Esophagus (tissue), 2 donors: ENCODE measurements around the gene DPM3. TPM values are rescaled to one million over a fixed set of nuclear protein-coding genes. Genes with fewer than 3 reads are reported as not detected.
A peak's percentile ranks its signal among the peaks of the same experiment; 100 is the strongest.

ENCODE experiments used
- H3K27ac ChIP-seq, 2 donors: one replicate each; pipeline ENCODE4 v1.5.1; 2013; ENCODE audit warnings: low read depth in 2 of 2, mild to moderate bottlenecking in 2 of 2, inconsistent platforms in 1 of 2, low read length in 1 of 2, moderate library complexity in 1 of 2
- H3K27me3 ChIP-seq, 2 donors: one replicate each; pipeline ENCODE4 v1.6.1; 2013; ENCODE audit warnings: low read length in 2 of 2, control low read depth in 1 of 2, mild to moderate bottlenecking in 1 of 2; ENCODE audit not compliant: insufficient read depth in 2 of 2, control insufficient read depth in 1 of 2
- H3K36me3 ChIP-seq, 2 donors: one replicate each; pipeline ENCODE4 v1.6.1; 2013; ENCODE audit warnings: low read length in 1 of 2; ENCODE audit not compliant: control insufficient read depth in 2 of 2, insufficient read depth in 2 of 2
- H3K4me1 ChIP-seq, 2 donors: one replicate each; pipeline ENCODE4 v1.6.1; 2013; ENCODE audit warnings: low read length in 1 of 2; ENCODE audit not compliant: control insufficient read depth in 2 of 2, insufficient read depth in 2 of 2
- H3K4me3 ChIP-seq, 2 donors: one replicate each; pipeline ENCODE4 v1.5.1; 2013; ENCODE audit warnings: low read length in 2 of 2, mild to moderate bottlenecking in 2 of 2, low read depth in 1 of 2, moderate library complexity in 1 of 2
- H3K9me3 ChIP-seq, 2 donors: one replicate each; pipeline ENCODE4 v1.6.1; 2013; ENCODE audit warnings: mild to moderate bottlenecking in 2 of 2, low read depth in 1 of 2, low read length in 1 of 2, moderate library complexity in 1 of 2; ENCODE audit not compliant: control insufficient read depth in 2 of 2, insufficient read depth in 1 of 2
- WGBS, 2 donors: extraction: QIAGEN DNeasy Blood & Tissue Kit; methylation state at CpG; one replicate each; pipeline ENCODE4 v1.1.7; 2013; 5-methylcytosine and 5-hydroxymethylcytosine counted together
- polyA plus RNA-seq, 2 donors: library from polyadenylated mRNA; stranded (reverse); fragments of 200-250 nt; gene quantifications; one replicate each; pipeline ENCODE4 v1.2.3, GENCODE V29; 2013
- donor health status: healthy with polysubstance abuse.
- donor health status: Bipolar disorder and iron deficiency.

DPM3 gene
- polyA plus RNA-seq, 2 donors = 103 to 248 TPM

DNA sequence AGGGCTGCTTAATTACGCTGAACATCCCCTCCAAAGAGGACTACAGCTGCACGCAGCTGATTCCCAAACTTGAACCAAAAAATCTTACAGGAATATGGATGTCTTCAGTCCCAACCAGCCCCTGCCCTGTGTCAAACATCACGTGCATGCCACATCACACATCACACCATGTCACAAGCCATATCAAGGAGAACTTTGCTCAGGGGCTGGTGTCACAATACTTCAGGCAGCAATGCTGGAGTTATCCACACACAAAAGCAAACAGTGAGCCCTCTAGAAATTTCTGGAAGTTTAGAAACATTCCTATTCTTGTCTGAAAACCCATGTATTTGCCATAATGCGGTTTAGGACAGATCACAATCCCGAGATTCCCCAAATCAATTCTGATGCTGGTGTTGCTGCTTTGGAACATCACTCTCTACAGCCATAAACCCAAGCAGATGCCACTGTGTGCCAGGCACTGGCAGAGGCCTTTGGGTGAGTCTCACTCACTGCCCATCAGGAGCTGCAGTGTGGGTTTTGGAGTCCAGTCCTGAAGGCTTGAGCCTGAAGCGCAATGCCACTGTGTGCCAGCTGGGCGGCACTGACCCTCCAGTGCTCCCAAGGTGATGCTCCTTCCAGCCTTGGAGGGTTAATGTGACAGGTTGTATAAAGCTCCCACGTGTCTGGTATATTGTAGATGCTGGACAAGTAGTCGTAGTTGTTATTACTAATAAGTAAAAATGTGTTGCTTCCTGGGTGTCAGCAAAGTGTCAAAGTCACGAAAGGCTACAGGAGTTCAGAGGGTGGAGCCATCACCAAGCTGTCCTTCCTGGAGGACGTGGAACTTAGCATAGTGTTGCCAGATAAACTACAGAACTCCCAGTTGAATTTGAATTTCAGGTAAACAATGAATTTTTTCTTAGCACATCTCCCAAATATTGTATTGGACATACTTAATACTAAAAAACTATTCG lies 32.7 kb downstream of the DPM3 start:
- no peak overlapping the region for H3K27ac ChIP-seq
- H3K9me3 ChIP-seq = no peaks in the 10 kb centered on the region
- no peaks in the 10 kb centered on the region for H3K27me3 ChIP-seq
- no peaks in the 10 kb centered on the region for H3K36me3 ChIP-seq
- H3K4me1 ChIP-seq = no peaks in the 10 kb centered on the region
- 75 to 80% methylated on average over 12 of the region's 12 CpGs for WGBS, 2 donors
- no peak overlapping the region for H3K4me3 ChIP-seq

- Histone ChIP-seq H3K27ac (no peak overlapping the region), H3K9me3 (no peaks in the 10 kb centered on the region), H3K27me3 (no peaks in the 10 kb centered on the region), H3K4me3 (no peak overlapping the region), H3K36me3 (no peaks in the 10 kb centered on the region), H3K4me1 (no peaks in the 10 kb centered on the region)
- WGBS, 2 donors = 68 to 73% methylated on average over 6 of the region's 6 CpGs
These were observed 33.5 kb downstream of the DPM3 start for GRCh38 chr1:155106862-155107261.

GRCh38 chr1:155105604-155106011 lies 34.7 kb downstream of the DPM3 start:
- no peak overlapping the region for H3K4me3 ChIP-seq
- WGBS, 2 donors = 59 to 70% methylated on average over 7 of the region's 7 CpGs
- H3K27ac ChIP-seq = no peak overlapping the region
- no peaks in the 10 kb centered on the region for H3K27me3 ChIP-seq
- H3K4me1 ChIP-seq = no peaks in the 10 kb centered on the region
- H3K36me3 ChIP-seq = no peaks in the 10 kb centered on the region
- no peaks in the 10 kb centered on the region for H3K9me3 ChIP-seq

DNA sequence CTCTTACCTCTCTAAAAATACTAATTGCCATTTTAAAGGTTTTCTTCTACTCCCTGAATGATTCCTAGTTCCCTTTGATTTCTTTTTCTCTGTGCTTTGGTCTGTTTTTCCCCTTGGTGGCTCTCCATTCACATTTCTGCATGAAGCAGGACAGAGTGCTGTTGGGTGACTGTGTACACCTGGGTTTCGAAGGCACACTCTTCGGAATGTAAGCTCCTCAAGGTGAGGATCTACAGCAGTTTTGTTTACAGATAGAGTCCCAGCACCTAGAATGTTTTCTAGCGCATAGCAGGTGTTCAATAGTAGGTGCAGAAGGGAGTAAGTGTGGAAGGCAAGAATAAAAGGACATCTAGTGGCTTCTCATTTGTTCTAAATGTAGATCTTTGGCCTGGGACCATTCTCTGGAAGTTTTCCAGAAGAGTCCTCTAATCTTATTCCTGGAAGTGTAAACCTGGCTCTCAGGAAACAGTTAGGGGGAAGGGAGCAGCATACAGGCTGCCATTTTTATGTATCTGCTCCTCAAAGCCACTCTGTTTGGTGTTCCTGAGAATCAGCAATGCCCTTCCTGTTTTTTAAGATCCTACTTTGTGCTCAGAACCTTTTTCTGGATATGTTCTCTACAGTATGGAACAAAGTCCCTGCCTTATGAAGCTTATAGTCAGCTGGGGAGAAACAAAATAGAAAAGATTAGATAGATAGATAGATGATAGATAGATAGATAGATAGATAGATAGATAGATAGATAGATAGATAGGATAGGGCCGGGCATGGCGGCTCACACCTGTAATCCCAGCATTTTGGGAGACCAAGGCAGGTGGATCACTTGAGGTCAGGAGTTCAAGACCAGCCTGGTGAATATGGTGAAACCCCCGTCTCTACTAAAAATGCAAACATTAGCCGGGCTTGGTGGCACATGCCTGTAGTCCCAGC lies 35.5 kb downstream of the DPM3 start:
- H3K27me3 ChIP-seq = no peaks in the 10 kb centered on the region
- no peaks in the 10 kb centered on the region for H3K9me3 ChIP-seq
- no peaks in the 10 kb centered on the region for H3K36me3 ChIP-seq
- H3K4me1 ChIP-seq = no peaks in the 10 kb centered on the region
- WGBS, 2 donors = 82 to 89% methylated on average over 7 of the region's 7 CpGs
- no peak overlapping the region for H3K27ac ChIP-seq
- H3K4me3 ChIP-seq = no peak overlapping the region

DNA sequence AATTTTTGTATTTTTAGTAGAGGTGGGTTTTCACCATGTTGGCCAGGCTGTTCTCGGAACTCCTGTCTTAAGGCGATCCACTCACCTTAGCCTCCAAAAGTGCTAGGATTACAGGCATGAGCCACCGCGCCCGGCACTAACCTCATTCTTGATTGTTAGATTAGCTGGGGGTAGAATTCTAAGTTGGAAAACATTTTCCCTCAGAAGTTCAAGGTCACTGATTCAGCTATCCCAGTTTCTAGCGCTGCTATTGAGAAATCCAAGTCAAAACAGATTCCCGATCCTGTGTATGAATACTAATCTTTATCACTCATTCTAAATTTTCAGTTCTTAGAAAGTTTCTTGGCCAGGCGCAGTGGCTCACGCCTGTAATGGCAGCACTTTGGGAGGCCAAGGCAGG lies 37.0 kb downstream of the DPM3 start:
- Histone ChIP-seq H3K4me1 (no peaks in the 10 kb centered on the region), H3K36me3 (no peaks in the 10 kb centered on the region), H3K9me3 (no peaks in the 10 kb centered on the region), H3K27me3 (no peaks in the 10 kb centered on the region), H3K27ac (no peak overlapping the region), H3K4me3 (no peak overlapping the region)
- WGBS, 2 donors = 86 to 93% methylated on average over 9 of the region's 9 CpGs

DNA sequence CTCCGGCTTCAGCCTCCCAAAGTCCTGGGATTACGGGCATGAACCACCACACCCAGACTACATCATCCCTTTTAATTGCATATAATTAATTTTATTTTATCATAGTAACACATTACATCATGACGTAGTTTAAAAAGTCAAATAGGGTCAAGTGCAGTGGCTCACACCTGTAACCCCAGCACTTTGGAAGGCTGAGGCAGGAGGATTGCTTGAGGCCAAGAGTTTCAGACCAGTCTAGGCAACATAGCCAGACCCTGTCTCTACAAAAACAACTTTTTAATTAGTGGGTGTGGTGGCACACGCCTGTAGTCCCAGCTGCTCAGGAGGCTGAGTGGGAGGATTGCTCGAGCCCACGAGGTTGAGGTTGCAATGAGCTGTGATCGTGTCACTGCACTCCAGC lies 41.0 kb downstream of the DPM3 start:
- Histone ChIP-seq H3K36me3 (no peaks in the 10 kb centered on the region), H3K9me3 (no peaks in the 10 kb centered on the region), H3K4me1 (no peaks in the 10 kb centered on the region), H3K4me3 (no peak overlapping the region), H3K27ac (no peak overlapping the region), H3K27me3 (no peaks in the 10 kb centered on the region)
- WGBS, 2 donors = 78 to 80% methylated on average over 7 of the region's 7 CpGs

GRCh38 chr1:155094622-155094948 lies 45.7 kb downstream of the DPM3 start:
- H3K9me3 ChIP-seq = no peaks in the 10 kb centered on the region
- no peaks in the 10 kb centered on the region for H3K27me3 ChIP-seq
- H3K27ac ChIP-seq = no peak overlapping the region
- 75 to 85% methylated on average over 2 of the region's 2 CpGs for WGBS, 2 donors
- peaks cover 3 to 10% of the 10 kb centered on the region in 2 donors for H3K4me1 ChIP-seq
- H3K4me3 ChIP-seq = no peak overlapping the region
- H3K36me3 ChIP-seq = no peaks in the 10 kb centered on the region

GRCh38 chr1:155093911-155094621 lies 46.3 kb downstream of the DPM3 start:
- H3K27ac ChIP-seq = peak overlapping the region in 1 of 2 donors; percentile 63
- H3K36me3 ChIP-seq = no peaks in the 10 kb centered on the region
- WGBS, 2 donors = 21 to 22% methylated on average over 13 of the region's 13 CpGs
- H3K27me3 ChIP-seq = no peaks in the 10 kb centered on the region
- H3K4me3 ChIP-seq = no peak overlapping the region
- no peaks in the 10 kb centered on the region for H3K9me3 ChIP-seq
- peaks cover 3 to 10% of the 10 kb centered on the region in 2 donors for H3K4me1 ChIP-seq

- Histone ChIP-seq H3K27ac (no peak overlapping the region), H3K36me3 (no peaks in the 10 kb centered on the region), H3K4me1 (peaks cover 3 to 10% of the 10 kb centered on the region in 2 donors), H3K9me3 (no peaks in the 10 kb centered on the region), H3K4me3 (no peak overlapping the region), H3K27me3 (no peaks in the 10 kb centered on the region)
- 90 to 93% methylated on average over 12 of the region's 12 CpGs for WGBS, 2 donors
These were observed 47.7 kb downstream of the DPM3 start for GRCh38 chr1:155092641-155093040.
